ENCODE results near the gene SSBP1.

DNA sequence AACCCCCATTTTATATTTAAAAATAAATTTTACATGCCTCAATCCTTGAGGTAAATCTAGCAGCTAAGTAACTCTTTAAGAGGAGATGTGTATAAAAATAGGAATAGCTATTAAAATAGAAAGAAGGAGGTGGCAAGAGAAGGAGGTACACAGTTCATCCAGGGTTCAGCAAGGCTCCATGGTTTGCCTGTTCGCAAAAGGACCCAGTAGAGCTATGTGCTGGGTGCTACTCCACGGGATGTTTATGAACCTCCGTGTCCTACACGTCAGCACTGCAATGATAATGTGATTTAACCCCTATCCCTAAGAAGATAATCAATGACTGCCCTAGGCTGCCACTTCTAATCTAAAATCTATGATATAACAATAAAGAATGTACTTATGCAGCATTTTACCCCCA is 35.3 kb upstream of the SSBP1 start:
- TF ChIP-seq, protein P1, sequence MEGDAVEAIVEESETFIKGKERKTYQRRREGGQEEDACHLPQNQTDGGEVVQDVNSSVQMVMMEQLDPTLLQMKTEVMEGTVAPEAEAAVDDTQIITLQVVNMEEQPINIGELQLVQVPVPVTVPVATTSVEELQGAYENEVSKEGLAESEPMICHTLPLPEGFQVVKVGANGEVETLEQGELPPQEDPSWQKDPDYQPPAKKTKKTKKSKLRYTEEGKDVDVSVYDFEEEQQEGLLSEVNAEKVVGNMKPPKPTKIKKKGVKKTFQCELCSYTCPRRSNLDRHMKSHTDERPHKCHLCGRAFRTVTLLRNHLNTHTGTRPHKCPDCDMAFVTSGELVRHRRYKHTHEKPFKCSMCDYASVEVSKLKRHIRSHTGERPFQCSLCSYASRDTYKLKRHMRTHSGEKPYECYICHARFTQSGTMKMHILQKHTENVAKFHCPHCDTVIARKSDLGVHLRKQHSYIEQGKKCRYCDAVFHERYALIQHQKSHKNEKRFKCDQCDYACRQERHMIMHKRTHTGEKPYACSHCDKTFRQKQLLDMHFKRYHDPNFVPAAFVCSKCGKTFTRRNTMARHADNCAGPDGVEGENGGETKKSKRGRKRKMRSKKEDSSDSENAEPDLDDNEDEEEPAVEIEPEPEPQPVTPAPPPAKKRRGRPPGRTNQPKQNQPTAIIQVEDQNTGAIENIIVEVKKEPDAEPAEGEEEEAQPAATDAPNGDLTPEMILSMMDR (IDR thresholded peaks at IDR 0.05): no peak
- no peak for TF ChIP-seq POLR2A (IDR thresholded peaks at IDR 0.05)
- TF ChIP-seq POLR2AphosphoS5 (IDR thresholded peaks at IDR 0.05): no peak
